Liver (tissue), 9 donors: ENCODE data around the gene WASF1. TPM values are rescaled to one million over a fixed set of nuclear protein-coding genes. Genes with fewer than 3 reads are reported as not detected.

Experiments used
- DNase-seq: peaks from one replicate; pipeline ENCODE4 v3.0.0-alpha.2; 2017; ENCODE audit warnings: low spot score
- H3K27ac ChIP-seq, 2 donors: one replicate each; pipeline ENCODE4 v1.7.0; 2013; ENCODE audit warnings: inconsistent platforms in 2 of 2, low read length in 2 of 2, control low read depth in 1 of 2, low read depth in 1 of 2, mild to moderate bottlenecking in 1 of 2
- H3K27me3 ChIP-seq, 4 donors: one replicate each; pipeline versions ENCODE4 v1.6.1 to v1.7.0; 2013; ENCODE audit warnings: low read length in 3 of 4, inconsistent platforms in 1 of 4, mild to moderate bottlenecking in 1 of 4, moderate library complexity in 1 of 4; ENCODE audit not compliant: control insufficient read depth in 4 of 4, insufficient read depth in 4 of 4
- H3K36me3 ChIP-seq, 4 donors: one replicate each; pipeline versions ENCODE4 v1.6.1 to v1.7.0; 2013; ENCODE audit warnings: low read length in 3 of 4, mild to moderate bottlenecking in 3 of 4, low read depth in 1 of 4, moderate library complexity in 1 of 4; ENCODE audit not compliant: control insufficient read depth in 4 of 4, insufficient read depth in 3 of 4
- H3K4me1 ChIP-seq, 4 donors: one replicate each; pipeline versions ENCODE4 v1.6.1 to v1.7.0; 2013; ENCODE audit warnings: low read length in 3 of 4, mild to moderate bottlenecking in 3 of 4, moderate library complexity in 1 of 4; ENCODE audit not compliant: control insufficient read depth in 4 of 4, insufficient read depth in 4 of 4
- H3K4me3 ChIP-seq, 3 donors: one replicate each; pipeline versions ENCODE4 v1.6.1 to v1.7.0; 2013; ENCODE audit warnings: low read length in 3 of 3, control low read depth in 1 of 3, low read depth in 1 of 3, mild to moderate bottlenecking in 1 of 3
- H3K9ac ChIP-seq, 2 donors: one replicate each; pipeline ENCODE4 v1.7.0; 2013; ENCODE audit warnings: low read length in 2 of 2, mild to moderate bottlenecking in 2 of 2, moderate library complexity in 2 of 2, control low read depth in 1 of 2, low read depth in 1 of 2
- H3K9me3 ChIP-seq, 4 donors: one replicate each; pipeline versions ENCODE4 v1.6.1 to v1.7.0; 2013; ENCODE audit warnings: low read length in 3 of 4; ENCODE audit not compliant: control insufficient read depth in 4 of 4
- ATF3 ChIP-seq: IDR thresholded peaks from 2 replicates; pipeline ENCODE4 v1.6.1; 2016; ENCODE audit warnings: antibody characterized with exemption
- EGR1 ChIP-seq, 2 donors: IDR thresholded peaks; 2 replicates each; pipeline ENCODE4 v1.6.1; 2016 to 2018; ENCODE audit warnings: antibody characterized with exemption in 2 of 2, low read depth in 2 of 2
- FOXA1 ChIP-seq: IDR thresholded peaks from 2 replicates; pipeline ENCODE4 v1.6.1; 2016; ENCODE audit warnings: antibody characterized with exemption
- FOXA2 ChIP-seq: IDR thresholded peaks from 2 replicates; pipeline ENCODE4 v1.6.1; 2016; ENCODE audit warnings: antibody characterized with exemption
- GABPA ChIP-seq, 2 donors: IDR thresholded peaks in 1 of 2; conservative IDR thresholded peaks in 1 of 2; 2 replicates each; pipeline ENCODE4 v1.6.1; 2016; ENCODE audit warnings: antibody characterized with exemption in 2 of 2, mild to moderate bottlenecking in 1 of 2, moderate library complexity in 1 of 2
- HNF4A ChIP-seq, 2 donors: conservative IDR thresholded peaks; 2 replicates each; pipeline ENCODE4 v1.6.1; 2016; ENCODE audit warnings: antibody characterized with exemption in 2 of 2, mild to moderate bottlenecking in 2 of 2
- JUND ChIP-seq, 2 donors: IDR thresholded peaks; 2 replicates each; pipeline ENCODE4 v1.6.1; 2016; ENCODE audit warnings: antibody characterized with exemption in 2 of 2
- NR2F2 ChIP-seq: IDR thresholded peaks from 2 replicates; pipeline ENCODE4 v1.6.1; 2016; ENCODE audit warnings: antibody characterized with exemption
- REST ChIP-seq: IDR thresholded peaks from 2 replicates; pipeline ENCODE4 v1.6.1; 2016; ENCODE audit warnings: antibody characterized with exemption, mild to moderate bottlenecking
- RXRA ChIP-seq, 2 donors: IDR thresholded peaks; 2 replicates each; pipeline ENCODE4 v1.6.1; 2017 to 2018; ENCODE audit warnings: antibody characterized with exemption in 2 of 2, mild to moderate bottlenecking in 1 of 2
- SP1 ChIP-seq: IDR thresholded peaks from 2 replicates; pipeline ENCODE4 v1.6.1; 2018; ENCODE audit warnings: antibody characterized with exemption, mild to moderate bottlenecking
- TAF1 ChIP-seq: conservative IDR thresholded peaks from 2 replicates; pipeline ENCODE4 v1.6.1; 2016; ENCODE audit warnings: antibody characterized with exemption, mild to moderate bottlenecking
- ZBTB33 ChIP-seq: IDR thresholded peaks from 2 replicates; pipeline ENCODE4 v1.6.1; 2016; ENCODE audit warnings: antibody characterized with exemption
- WGBS: extraction: QIAGEN DNeasy Blood & Tissue Kit; methylation state at CpG from one replicate; pipeline ENCODE4 v1.1.7; 2013; 5-methylcytosine and 5-hydroxymethylcytosine counted together
- polyA plus RNA-seq, 2 donors: library from polyadenylated mRNA; stranded (reverse) in 1 of 2; unstranded in 1 of 2; fragments of 200-250 nt in 1 of 2; fragments of >200 nt in 1 of 2; fragmentation: Nextera tagmentation in 1 of 2; extraction: Ambion mirVana in 1 of 2; gene quantifications; one replicate each; pipeline versions ENCODE4 v1.2.1 to v1.2.3, GENCODE V29; 2013 to 2015
- total RNA-seq, 2 donors: library from RNA; depleted of rRNA; stranded (reverse); fragments of >200 nt; gene quantifications; one replicate each; pipeline ENCODE4 v1.2.3, GENCODE V29; 2014
- donor health status: healthy.
- donor health status: healthy.
- donor health status: healthy.
- donor health status: healthy.
- donor health status: healthy.

The WASF1 gene
- total and polyA plus RNA-seq, 4 donors: 3.2 to 5.5 (median 3.4) TPM

GRCh38 chr6:110170081-110170480 is 9.4 kb downstream of the WASF1 start (continued):
- TF ChIP-seq REST: no peak
- no peak for TF ChIP-seq EGR1 (IDR thresholded peaks at IDR 0.05; ENCODE audit: low read depth in 2 of 2)
- no peak for TF ChIP-seq ZBTB33
- no peak for TF ChIP-seq RXRA (IDR thresholded peaks at IDR 0.05)
- TF ChIP-seq FOXA2: no peak

- Histone ChIP-seq H3K27me3 (no peaks in the 10 kb centered on the region), H3K27ac (no peak overlapping the region), H3K4me3 (no peak overlapping the region), H3K9ac (no peak overlapping the region), H3K9me3 (no peaks in the 10 kb centered on the region), H3K4me1 (no peaks in the 10 kb centered on the region), H3K36me3 (no peaks in the 10 kb centered on the region)
- TF ChIP-seq JUND (IDR thresholded peaks at IDR 0.05) (no peak), FOXA2 (no peak), GABPA (IDR thresholded peaks at IDR 0.05 in 1 of 2, conservative IDR thresholded peaks at IDR 0.05 in 1 of 2) (no peak), SP1 (no peak), HNF4A (conservative IDR thresholded peaks at IDR 0.05) (no peak), FOXA1 (no peak), TAF1 (no peak), NR2F2 (no peak), ATF3 (no peak), REST (no peak)
- no peak for DNase-seq
- WGBS: 95% methylated on average over 1 of the region's 1 CpG
These were observed 21.0 kb downstream of the WASF1 start for GRCh38 chr6:110158479-110158878.
